Transverse colon (tissue), 4 donors: ENCODE data around the gene CYB561D2. TPM values are rescaled to one million over a fixed set of nuclear protein-coding genes. Genes with fewer than 3 reads are reported as not detected.
A peak's percentile ranks its signal among the peaks of the same experiment; 100 is the strongest.

Experiments used
- DNase-seq: peaks from one replicate; pipeline ENCODE4 v3.0.0-alpha.2; 2019
- H3K27ac ChIP-seq, 4 donors: fragments of 200-600 bp; sonication (generic); 2 replicates each; pipeline ENCODE4 v1.5.1; 2016 to 2018; ENCODE audit warnings: inconsistent platforms in 4 of 4
- H3K27me3 ChIP-seq: fragments of 200-600 bp; sonication (generic); 2 replicates; pipeline ENCODE4 v1.5.1; 2017; ENCODE audit warnings: inconsistent platforms
- H3K36me3 ChIP-seq, 4 donors: fragments of 200-600 bp; sonication (generic); 2 replicates each; pipeline ENCODE4 v1.5.1; 2017 to 2019; ENCODE audit warnings: inconsistent platforms in 4 of 4
- H3K4me1 ChIP-seq, 4 donors: fragments of 200-600 bp; sonication (generic); 2 replicates each; pipeline ENCODE4 v1.5.1; 2017 to 2020; ENCODE audit warnings: inconsistent platforms in 4 of 4
- H3K4me3 ChIP-seq, 4 donors: fragments of 200-600 bp; sonication (generic); 1 replicate in 1 of 4; 2 replicates in 3 of 4; pipeline versions ENCODE4 v1.5.1 to v1.6.1; 2017 to 2019; ENCODE audit warnings: inconsistent platforms in 4 of 4
- H3K9me3 ChIP-seq, 2 donors: fragments of 200-600 bp; sonication (generic); 2 replicates each; pipeline ENCODE4 v1.5.1; 2017 to 2019; ENCODE audit warnings: inconsistent platforms in 2 of 2
- CTCF ChIP-seq, 5 experiments: fragments of 200-600 bp in 3 of 5; fragments of 450-650 bp in 2 of 5; sonication (generic) in 3 of 5; IDR thresholded peaks; 1 replicate in 2 of 5; 2 replicates in 3 of 5; pipeline ENCODE4 v1.5.1; 2016 to 2017; ENCODE audit warnings: antibody characterized with exemption in 5 of 5, inconsistent platforms in 3 of 5, mild to moderate bottlenecking in 2 of 5, moderate library complexity in 1 of 5
- EP300 ChIP-seq: sonication (generic); formaldehyde crosslinking; IDR thresholded peaks from one replicate; pipeline ENCODE4 v1.6.1; 2017; ENCODE audit warnings: antibody characterized with exemption, low read depth
- POLR2A ChIP-seq: fragments of 450-650 bp; IDR thresholded peaks from one replicate; pipeline ENCODE4 v1.6.1; 2016; ENCODE audit warnings: antibody characterized with exemption, mild to moderate bottlenecking, moderate library complexity
- POLR2AphosphoS5 ChIP-seq, 3 donors: sonication (generic); formaldehyde crosslinking; IDR thresholded peaks; one replicate each; pipeline ENCODE4 v1.6.1; 2016; ENCODE audit warnings: antibody characterized with exemption in 3 of 3
- WGBS, 2 donors: methylation state at CpG; one replicate each; pipeline ENCODE4 v1.1.5; 2018; ENCODE audit warnings: low coverage in 1 of 2; 5-methylcytosine and 5-hydroxymethylcytosine counted together
- in situ Hi-C, 4 donors: fragments of 200-750 bp; cut with MboI; loops; one replicate each; pipeline versions ENCODE4 v1.15.0 to v1.15.1; 2017; ENCODE audit warnings: low sequenced_read_pairs in 3 of 4, low pct_ligation_motif_present in 1 of 4, low pct_unique_long_range_greater_than_20kb in 1 of 4
- intact Hi-C: fragments of 100-400 bp; cut with DNase I; formaldehyde crosslinking; loops from one replicate; pipeline ENCODE4 v1.15.1; 2023; ENCODE audit warnings: low total_unique reads
- total RNA-seq, 4 donors: library from RNA; depleted of rRNA; stranded (reverse); fragments of >200 nt; gene quantifications; one replicate each; pipeline ENCODE4 v1.1.0, GENCODE V29; 2016

The CYB561D2 gene
- total RNA-seq, 4 donors from 2014 or later, result 23.7 to 53.9 (median 35.6) TPM

DNA sequence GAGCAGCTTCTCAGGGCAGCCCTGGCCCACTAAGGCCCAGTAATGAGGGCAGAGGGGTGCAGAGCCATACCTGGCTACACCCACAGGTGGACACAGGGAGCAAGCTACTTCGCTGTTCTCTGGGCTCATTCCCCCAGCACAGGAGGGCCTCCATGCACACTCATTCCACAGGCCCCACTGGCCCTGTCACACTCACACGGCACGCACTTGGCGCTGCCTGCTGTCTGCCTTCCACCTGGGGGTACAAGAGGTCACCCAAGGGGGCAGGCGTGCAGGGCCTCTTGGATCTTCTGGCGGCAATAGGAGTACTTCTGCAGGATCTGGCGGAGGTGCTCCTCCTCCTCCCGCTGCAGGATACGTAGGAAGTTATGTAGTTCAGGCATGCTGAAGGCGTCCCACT lies 20.3 kb upstream of the CYB561D2 start:
- no peak for TF ChIP-seq CTCF (IDR thresholded peaks at IDR 0.05)
- TF ChIP-seq POLR2A, result no peak
- TF ChIP-seq EP300, result no peak
- TF ChIP-seq POLR2AphosphoS5 (IDR thresholded peaks at IDR 0.05), result no peak
- in situ Hi-C loops (no loop called here), intact Hi-C loops (loop anchor here (10.0 kb wide), 1 partner anchor 1954 kb away; the partner anchor contains the start of gene GLYCTK)
- no peak for DNase-seq
- Histone ChIP-seq H3K36me3 (peaks cover 0 to 22% (median 5%) of the 10 kb centered on the region in 4 donors), H3K27me3 (no peaks in the 10 kb centered on the region), H3K9me3 (no peaks in the 10 kb centered on the region), H3K27ac (no peak overlapping the region), H3K4me3 (no peak overlapping the region), H3K4me1 (peaks cover 18 to 44% (median 39%) of the 10 kb centered on the region in 4 donors)
- 93% methylated on average over 10 of the region's 10 CpGs; no CpG with 5 or more reads in 1 of the 2 donors for WGBS, 2 donors

- no peak for TF ChIP-seq EP300
- no peak for TF ChIP-seq CTCF (IDR thresholded peaks at IDR 0.05)
- TF ChIP-seq POLR2A, result no peak
- no peak for TF ChIP-seq POLR2AphosphoS5 (IDR thresholded peaks at IDR 0.05)
- Histone ChIP-seq H3K4me1 (peaks cover 28 to 54% (median 50%) of the 10 kb centered on the region in 4 donors), H3K4me3 (no peak overlapping the region), H3K9me3 (no peaks in the 10 kb centered on the region), H3K36me3 (peaks cover 0 to 22% (median 5%) of the 10 kb centered on the region in 4 donors), H3K27me3 (no peaks in the 10 kb centered on the region), H3K27ac (no peak overlapping the region)
- in situ Hi-C loops, result no loop called here
- intact Hi-C loops, result loop anchor here (10.0 kb wide), 1 partner anchor 1953 kb away; the partner anchor contains the start of gene GLYCTK
- DNase-seq, result no peak
- WGBS, 2 donors, result 96 to 100% methylated on average over 1 to 19 of the region's 19 CpGs
Measured at GRCh38 chr3:50331364-50331907, 19.2 kb upstream of the CYB561D2 start.

GRCh38 chr3:50333744-50334328 lies 16.8 kb upstream of the CYB561D2 start:
- Histone ChIP-seq H3K9me3 (no peaks in the 10 kb centered on the region), H3K27me3 (no peaks in the 10 kb centered on the region), H3K4me3 (no peak overlapping the region), H3K27ac (peak overlapping the region; percentile 93 to 99 (median 98)), H3K4me1 (peaks cover 20 to 50% (median 44%) of the 10 kb centered on the region in 4 donors), H3K36me3 (peaks cover 0 to 22% (median 5%) of the 10 kb centered on the region in 4 donors)
- DNase-seq, result no peak
- WGBS, 2 donors, result 66 to 93% methylated on average over 5 to 12 of the region's 12 CpGs
- no peak for TF ChIP-seq EP300
- no peak for TF ChIP-seq CTCF (IDR thresholded peaks at IDR 0.05)
- no peak for TF ChIP-seq POLR2AphosphoS5 (IDR thresholded peaks at IDR 0.05)
- intact Hi-C loops, result loop anchor here (10.0 kb wide), 1 partner anchor 1951 kb away; the partner anchor contains the start of gene GLYCTK
- in situ Hi-C loops, result no loop called here

- no peaks in the 10 kb centered on the region for H3K9me3 ChIP-seq
- intact Hi-C loops (loop anchor here (10.0 kb wide), 1 partner anchor 1950 kb away; the partner anchor contains the start of gene GLYCTK), in situ Hi-C loops (no loop called here)
- peaks cover 20 to 50% (median 43%) of the 10 kb centered on the region in 4 donors for H3K4me1 ChIP-seq
- peak overlapping the region; percentile 93 to 99 (median 98) for H3K27ac ChIP-seq
- H3K27me3 ChIP-seq, result no peaks in the 10 kb centered on the region
- DNase-seq, result no peak
- WGBS, 2 donors, result 44 to 60% methylated on average over 2 to 5 of the region's 5 CpGs
- TF ChIP-seq POLR2AphosphoS5 (IDR thresholded peaks at IDR 0.05), result no peak
- no peak overlapping the region for H3K4me3 ChIP-seq
- H3K36me3 ChIP-seq, result peaks cover 0 to 21% (median 5%) of the 10 kb centered on the region in 4 donors
Measured at GRCh38 chr3:50334339-50335075, 16.2 kb upstream of the CYB561D2 start.
